Ascending aorta (tissue), 2 donors: ENCODE measurements around the gene MAN1C1. TPM values are rescaled to one million over a fixed set of nuclear protein-coding genes. Genes with fewer than 3 reads are reported as not detected.

Source experiments
- DNase-seq, 2 donors: peaks; one replicate each; pipeline ENCODE4 v3.0.0-alpha.2; 2019; ENCODE audit warnings: low spot score in 2 of 2
- H3K27ac ChIP-seq, 2 donors: fragments of 200-600 bp; sonication (generic); one replicate each; pipeline ENCODE4 v1.5.1; 2016 to 2017; ENCODE audit warnings: mild to moderate bottlenecking in 1 of 2
- H3K27me3 ChIP-seq: fragments of 200-600 bp; sonication (generic); one replicate; pipeline ENCODE4 v1.5.1; 2017
- H3K36me3 ChIP-seq, 2 donors: fragments of 200-600 bp; sonication (generic); one replicate each; pipeline ENCODE4 v1.5.1; 2016
- H3K4me1 ChIP-seq, 2 donors: fragments of 200-600 bp; sonication (generic); one replicate each; pipeline ENCODE4 v1.5.1; 2016 to 2017; ENCODE audit warnings: mild to moderate bottlenecking in 1 of 2
- H3K4me3 ChIP-seq, 2 donors: fragments of 200-600 bp; sonication (generic); one replicate each; pipeline ENCODE4 v1.5.1; 2016 to 2017; ENCODE audit warnings: mild to moderate bottlenecking in 1 of 2
- H3K9me3 ChIP-seq, 2 donors: fragments of 200-600 bp; sonication (generic); one replicate each; pipeline ENCODE4 v1.5.1; 2016
- CTCF ChIP-seq, 3 experiments: fragments of 200-600 bp in 2 of 3; fragments of 450-650 bp in 1 of 3; sonication (generic) in 2 of 3; IDR thresholded peaks; one replicate each; pipeline ENCODE4 v1.5.1; 2016 to 2019; ENCODE audit warnings: antibody characterized with exemption in 3 of 3, mild to moderate bottlenecking in 1 of 3, moderate library complexity in 1 of 3
- intact Hi-C: fragments of 100-400 bp; cut with DNase I; formaldehyde crosslinking; loops from one replicate; pipeline ENCODE4 v1.15.1; 2023
- total RNA-seq: library from RNA; depleted of rRNA; stranded (reverse); fragments of >200 nt; gene quantifications from one replicate; pipeline ENCODE4 v1.1.0, GENCODE V29; 2016

The MAN1C1 gene
- total RNA-seq, 1 donor from 2014 or later: 14.3 TPM

- TF ChIP-seq CTCF (IDR thresholded peaks at IDR 0.05): no peak
- H3K36me3 ChIP-seq: peaks cover 6 to 7% of the 10 kb centered on the region in 2 donors
- no peaks in the 10 kb centered on the region for H3K4me1 ChIP-seq
- intact Hi-C loops: no loop called here
- no peak for DNase-seq
- H3K4me3 ChIP-seq: no peak overlapping the region
- H3K9me3 ChIP-seq: no peaks in the 10 kb centered on the region
- no peaks in the 10 kb centered on the region for H3K27me3 ChIP-seq
- no peak overlapping the region for H3K27ac ChIP-seq
Observed at GRCh38 chr1:25757846-25758185, 141.2 kb downstream of the MAN1C1 start.

- Histone ChIP-seq H3K4me3 (no peak overlapping the region), H3K27me3 (no peaks in the 10 kb centered on the region), H3K27ac (no peak overlapping the region), H3K9me3 (no peaks in the 10 kb centered on the region), H3K36me3 (peaks cover 1 to 6% of the 10 kb centered on the region in 2 donors), H3K4me1 (no peaks in the 10 kb centered on the region)
- intact Hi-C loops: no loop called here
- no peak for TF ChIP-seq CTCF (IDR thresholded peaks at IDR 0.05)
- DNase-seq: no peak
Observed at GRCh38 chr1:25758466-25759070, 142.0 kb downstream of the MAN1C1 start.

- no peak overlapping the region for H3K4me3 ChIP-seq
- H3K4me1 ChIP-seq: no peaks in the 10 kb centered on the region
- H3K9me3 ChIP-seq: no peaks in the 10 kb centered on the region
- H3K27me3 ChIP-seq: no peaks in the 10 kb centered on the region
- TF ChIP-seq CTCF (IDR thresholded peaks at IDR 0.05): no peak
- intact Hi-C loops: no loop called here
- H3K27ac ChIP-seq: no peak overlapping the region
- no peak for DNase-seq
- peaks cover 0 to 12% of the 10 kb centered on the region in 2 donors for H3K36me3 ChIP-seq
Observed at GRCh38 chr1:25760122-25760719, 143.6 kb downstream of the MAN1C1 start.

- H3K36me3 ChIP-seq: peaks cover 0 to 12% of the 10 kb centered on the region in 2 donors
Observed at GRCh38 chr1:25760871-25761270, 144.3 kb downstream of the MAN1C1 start.

GRCh38 chr1:25763493-25763892 lies 146.9 kb downstream of the MAN1C1 start:
- Histone ChIP-seq H3K9me3 (no peaks in the 10 kb centered on the region), H3K36me3 (peaks cover 0 to 12% of the 10 kb centered on the region in 2 donors), H3K4me1 (peaks cover 3 to 5% of the 10 kb centered on the region in 2 donors), H3K27me3 (no peaks in the 10 kb centered on the region), H3K27ac (no peak overlapping the region), H3K4me3 (no peak overlapping the region)
- no peak for DNase-seq
- TF ChIP-seq CTCF (IDR thresholded peaks at IDR 0.05): no peak
- intact Hi-C loops: no loop called here

More at GRCh38 chr1:25760871-25761270, 144.3 kb downstream of the MAN1C1 start:
- H3K4me1 ChIP-seq: no peaks in the 10 kb centered on the region
- intact Hi-C loops: no loop called here
- H3K27ac ChIP-seq: no peak overlapping the region
- no peak for DNase-seq
- H3K4me3 ChIP-seq: no peak overlapping the region
- no peaks in the 10 kb centered on the region for H3K9me3 ChIP-seq
- no peaks in the 10 kb centered on the region for H3K27me3 ChIP-seq
- TF ChIP-seq CTCF (IDR thresholded peaks at IDR 0.05): no peak
